Activated CD8-positive, alpha-beta memory T cell treated with anti-CD3 and anti-CD28 coated beads for 4 hours (primary cell): ENCODE data around the gene ADM2.
A peak's percentile ranks its signal among the peaks of the same experiment; 100 is the strongest.
"Not testable (repeated sequence)": the region's sequence is repeated elsewhere in the genome, so short reads cannot be mapped to it uniquely, and the experiment has no call there.

Source experiments
- DNase-seq, 2 donors: peaks; one replicate each; pipeline ENCODE4 v3.0.0-alpha.2; 2020; ENCODE audit warnings: low read depth in 2 of 2

ADM2 gene

GRCh38 chr22:50505776-50506610 is 24.6 kb downstream of the ADM2 start:
- no peak for DNase-seq

DNA sequence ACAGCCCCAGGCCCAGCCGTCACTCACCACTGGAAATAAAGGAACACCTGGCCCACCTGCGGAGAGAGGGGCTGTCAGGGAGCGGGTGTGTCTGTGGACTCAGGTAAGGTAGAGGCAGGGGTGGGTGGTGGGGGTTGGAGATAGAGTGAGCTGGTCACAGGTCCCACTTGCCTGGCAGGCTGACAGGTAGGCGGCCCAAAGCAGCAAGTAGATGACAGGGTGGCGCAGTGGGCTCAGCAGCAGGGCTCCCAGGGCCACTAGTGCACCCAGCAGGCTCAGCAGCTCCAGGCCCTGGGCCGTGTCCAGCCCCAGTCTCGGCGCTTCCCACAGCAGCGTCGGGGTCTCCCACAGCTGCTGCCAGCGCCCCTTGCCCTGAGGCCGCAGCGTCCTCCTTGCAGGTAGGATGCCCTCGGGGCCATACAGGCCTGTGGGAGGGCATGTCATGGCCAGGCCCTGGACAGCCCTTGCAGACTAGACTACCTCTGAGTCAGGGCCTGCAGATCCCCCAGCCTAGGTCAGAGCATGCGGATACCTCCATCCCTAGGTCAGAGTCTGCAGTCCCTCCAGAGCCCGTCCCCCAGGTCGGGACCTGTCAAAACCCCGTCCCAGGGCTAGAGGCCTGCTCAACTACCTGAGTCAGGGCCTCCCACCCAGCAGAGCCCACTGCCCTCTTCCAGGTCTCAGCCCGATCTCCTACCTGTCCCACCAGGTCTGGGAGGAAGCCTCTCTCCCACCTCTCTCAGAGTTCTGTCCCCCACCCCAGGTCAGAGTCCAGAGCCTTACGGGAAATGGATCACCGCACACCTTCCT is 25.5 kb downstream of the ADM2 start:
- DNase-seq: no peak

- DNase-seq: peak; percentile 85 to 88
Measured at GRCh38 chr22:50507421-50507990, 26.2 kb downstream of the ADM2 start, which contains the start of gene LMF2. TSS of gene LMF2 (minus strand) at chr22:50507702. CDS start at chr22:50507675, 27 bp downstream.

GRCh38 chr22:50507991-50508884 is 26.9 kb downstream of the ADM2 start, which contains the start of gene NCAPH2:
TSS of gene NCAPH2 (plus strand) at chr22:50508224. CDS start at chr22:50508338, 114 bp downstream.
- DNase-seq: peak; percentile 96 to 97

DNA sequence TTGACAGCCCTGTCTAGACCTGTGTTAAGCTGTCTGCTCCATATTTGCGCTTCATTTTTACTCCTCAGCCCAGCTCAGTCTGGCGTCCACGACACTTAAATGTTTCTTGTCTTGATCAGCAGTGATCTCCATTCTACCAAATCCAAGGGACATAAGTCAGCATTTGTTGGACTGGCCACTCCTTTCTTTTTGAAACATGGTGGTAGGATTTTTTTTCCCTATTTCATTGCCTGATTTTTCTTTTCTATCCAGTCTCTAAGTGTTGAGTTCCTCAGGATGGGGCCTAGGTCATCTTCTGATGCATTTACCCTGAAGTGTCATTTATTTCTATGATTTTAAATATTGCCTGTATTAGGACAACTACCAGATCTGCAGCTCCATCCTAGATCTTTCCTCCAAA is 27.6 kb downstream of the ADM2 start:
- DNase-seq: no peak

DNA sequence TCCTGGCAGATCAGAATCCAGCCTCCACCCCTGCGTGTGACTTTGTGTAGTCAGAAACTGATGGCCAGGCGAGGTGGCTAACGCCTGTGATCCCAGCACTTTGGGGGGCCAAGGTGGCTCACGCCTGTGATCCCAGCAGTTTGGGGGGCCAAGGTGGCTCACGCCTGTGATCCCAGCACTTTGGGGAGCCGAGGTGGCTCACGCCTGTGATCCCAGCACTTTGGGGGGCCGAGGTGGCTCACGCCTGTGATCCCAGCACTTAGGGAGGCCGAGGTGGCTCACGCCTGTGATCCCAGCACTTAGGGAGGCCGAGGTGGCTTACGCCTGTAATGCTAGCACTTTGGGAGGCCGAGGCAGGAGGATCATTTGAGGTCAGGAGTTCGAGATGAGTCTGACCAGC is 31.8 kb downstream of the ADM2 start:
- no peak for DNase-seq

- DNase-seq: no peak
Measured at GRCh38 chr22:50516068-50516467, 34.7 kb downstream of the ADM2 start.

GRCh38 chr22:50516891-50517290 is 35.5 kb downstream of the ADM2 start:
- DNase-seq: no peak

- DNase-seq: no peak
Measured at GRCh38 chr22:50517495-50518260, 36.3 kb downstream of the ADM2 start.

GRCh38 chr22:50518606-50519005 is 37.3 kb downstream of the ADM2 start:
- DNase-seq: no peak

DNA sequence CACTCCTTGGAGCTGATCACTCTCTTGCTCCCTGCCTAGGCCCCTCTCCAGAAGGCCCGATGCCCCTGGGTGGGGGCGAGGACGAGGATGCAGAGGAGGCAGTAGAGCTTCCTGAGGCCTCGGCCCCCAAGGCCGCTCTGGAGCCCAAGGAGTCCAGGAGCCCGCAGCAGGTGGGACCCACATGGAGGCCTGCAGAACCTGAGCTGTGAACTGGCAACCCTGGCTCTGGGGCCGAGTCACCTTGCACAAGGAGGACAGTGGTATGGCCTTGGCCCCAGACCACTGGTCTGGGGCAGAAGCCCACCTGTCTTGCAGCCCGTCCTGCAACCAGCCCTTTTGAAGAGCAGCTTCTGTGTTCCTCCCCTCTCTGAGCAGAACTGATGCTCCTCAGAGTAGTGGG is 37.8 kb downstream of the ADM2 start:
- no peak for DNase-seq

- DNase-seq: not testable (repeated sequence)
Measured at GRCh38 chr22:50520184-50520583, 38.8 kb downstream of the ADM2 start.

DNA sequence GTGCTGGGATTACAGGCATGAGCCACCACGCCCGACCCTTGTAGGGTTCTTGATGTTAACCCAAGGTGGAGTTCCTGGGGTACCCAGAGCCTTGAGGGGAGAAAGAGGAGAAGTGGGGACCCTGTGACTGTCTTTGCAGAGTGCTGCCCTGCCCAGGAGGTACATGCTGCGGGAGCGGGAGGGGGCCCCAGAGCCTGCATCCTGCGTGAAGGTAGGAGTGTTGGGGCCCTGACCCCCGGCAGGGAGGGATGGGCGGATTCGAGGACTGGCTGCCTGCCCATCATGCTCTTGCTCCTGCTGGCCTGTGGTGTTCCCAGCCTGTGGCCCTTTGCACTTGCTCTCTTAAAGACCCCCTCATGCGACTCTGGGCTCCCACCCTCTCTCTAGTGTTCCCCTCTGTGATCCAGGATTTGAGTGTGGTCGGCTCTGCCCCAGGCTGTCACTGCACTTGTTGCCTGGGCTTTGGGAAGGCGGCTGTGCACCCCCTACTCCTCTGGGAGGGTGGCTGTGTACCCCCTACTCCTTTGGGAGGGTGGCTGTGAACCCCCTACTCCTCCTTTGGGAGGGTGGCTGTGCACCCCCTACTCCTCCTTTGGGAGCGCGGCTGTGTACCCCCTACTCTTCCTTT is 39.6 kb downstream of the ADM2 start:
- no peak for DNase-seq

DNA sequence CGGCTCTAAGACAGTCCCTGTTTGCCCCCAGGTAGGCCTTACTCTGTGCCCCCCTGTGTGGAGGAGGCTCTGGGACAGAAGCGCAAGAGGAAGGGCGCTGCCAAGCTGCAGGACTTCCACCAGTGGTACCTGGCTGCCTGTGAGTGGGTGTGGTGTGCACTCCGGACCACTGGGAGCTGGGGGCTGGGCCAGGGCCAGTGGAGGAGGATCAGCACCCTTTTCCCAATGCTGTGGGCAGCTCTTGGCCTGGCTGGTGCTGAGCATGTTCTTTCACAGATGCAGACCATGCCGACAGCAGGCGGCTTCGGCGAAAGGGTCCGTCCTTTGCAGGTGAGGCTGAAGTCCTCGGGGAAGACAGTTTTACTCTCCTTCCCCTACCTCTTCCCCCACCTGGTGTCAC is 40.4 kb downstream of the ADM2 start:
- DNase-seq: no peak

GRCh38 chr22:50522208-50522805 is 41.0 kb downstream of the ADM2 start:
- DNase-seq: no peak

DNA sequence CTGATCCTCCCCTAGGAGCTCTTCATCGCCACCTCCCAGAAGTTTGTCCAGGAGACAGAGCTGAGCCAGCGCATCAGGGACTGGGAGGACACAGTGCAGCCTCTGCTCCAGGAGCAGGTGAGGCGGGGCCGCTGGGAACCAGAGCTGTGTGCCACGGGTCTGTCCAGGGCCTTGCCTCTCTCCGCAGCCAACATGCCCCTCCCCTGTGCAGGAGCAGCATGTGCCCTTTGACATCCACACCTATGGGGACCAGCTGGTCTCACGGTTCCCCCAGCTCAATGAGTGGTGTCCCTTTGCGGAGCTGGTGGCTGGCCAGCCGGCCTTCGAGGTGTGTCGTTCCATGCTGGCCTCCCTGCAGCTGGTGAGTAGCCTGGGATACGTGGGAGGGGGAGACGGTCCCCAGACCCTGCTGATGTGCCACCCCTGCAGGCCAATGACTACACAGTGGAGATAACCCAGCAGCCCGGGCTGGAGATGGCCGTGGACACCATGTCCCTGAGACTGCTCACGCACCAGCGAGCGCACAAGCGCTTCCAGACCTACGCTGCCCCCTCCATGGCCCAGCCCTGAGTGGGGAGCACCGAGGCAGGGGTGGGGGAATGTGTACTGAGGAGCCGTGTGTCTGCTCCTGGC is 41.6 kb downstream of the ADM2 start:
- no peak for DNase-seq

DNA sequence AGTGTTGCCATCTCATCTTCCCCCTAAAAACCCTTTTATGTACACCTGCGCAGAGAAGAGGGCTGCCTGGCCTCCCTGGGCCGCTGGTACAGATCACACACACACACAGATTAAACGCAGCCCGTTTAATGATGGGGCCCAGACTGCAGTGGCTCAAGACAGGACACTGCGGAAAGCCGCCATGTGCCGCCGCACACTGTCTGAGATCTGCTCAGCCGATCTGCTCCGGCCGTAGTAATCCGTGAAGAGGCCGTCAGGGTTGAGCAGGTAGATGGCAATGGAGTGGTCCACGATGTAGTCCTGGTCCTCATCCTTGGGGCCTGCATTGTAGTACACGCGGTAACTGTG is 42.1 kb downstream of the ADM2 start:
- DNase-seq: no peak

GRCh38 chr22:50523806-50524675 is 42.7 kb downstream of the ADM2 start:
- no peak for DNase-seq
